Esophagus muscularis mucosa (tissue), 3 donors: Measurements from ENCODE around the gene SIGLEC6.

Source experiments
- CTCF ChIP-seq, 3 experiments: fragments of 200-600 bp in 2 of 3; fragments of 450-650 bp in 1 of 3; sonication (generic) in 2 of 3; IDR thresholded peaks; one replicate each; pipeline ENCODE4 v1.5.1; 2017 to 2019; ENCODE audit warnings: antibody characterized with exemption in 3 of 3, mild to moderate bottlenecking in 2 of 3, moderate library complexity in 1 of 3
- POLR2A ChIP-seq: fragments of 450-650 bp; IDR thresholded peaks from one replicate; pipeline ENCODE4 v1.6.1; 2017; ENCODE audit warnings: antibody characterized with exemption, moderate library complexity, mild to moderate bottlenecking, low read depth
- POLR2AphosphoS5 ChIP-seq, 2 donors: sonication (generic); formaldehyde crosslinking; IDR thresholded peaks; one replicate each; pipeline ENCODE4 v1.6.1; 2017; ENCODE audit warnings: antibody characterized with exemption in 2 of 2

- TF ChIP-seq CTCF (IDR thresholded peaks at IDR 0.05) (no peak), POLR2A (no peak), POLR2AphosphoS5 (IDR thresholded peaks at IDR 0.05) (no peak)
Observed at GRCh38 chr19:51548891-51549305, 17.4 kb upstream of the SIGLEC6 start.
